GM18498 (cell line): Measurements from ENCODE around the gene APLP2.
"Not testable (repeated sequence)": the region's sequence is repeated elsewhere in the genome, so short reads cannot be mapped to it uniquely, and the experiment has no call there.

Experiments used
- ATAC-seq: cut with Tn5 transposase; IDR thresholded peaks from one replicate; pipeline ENCODE4 v1.9.1; 2021; ENCODE audit warnings: mild to moderate bottlenecking, moderate library complexity; ENCODE audit not compliant: unreplicated experiment

Gene APLP2

DNA sequence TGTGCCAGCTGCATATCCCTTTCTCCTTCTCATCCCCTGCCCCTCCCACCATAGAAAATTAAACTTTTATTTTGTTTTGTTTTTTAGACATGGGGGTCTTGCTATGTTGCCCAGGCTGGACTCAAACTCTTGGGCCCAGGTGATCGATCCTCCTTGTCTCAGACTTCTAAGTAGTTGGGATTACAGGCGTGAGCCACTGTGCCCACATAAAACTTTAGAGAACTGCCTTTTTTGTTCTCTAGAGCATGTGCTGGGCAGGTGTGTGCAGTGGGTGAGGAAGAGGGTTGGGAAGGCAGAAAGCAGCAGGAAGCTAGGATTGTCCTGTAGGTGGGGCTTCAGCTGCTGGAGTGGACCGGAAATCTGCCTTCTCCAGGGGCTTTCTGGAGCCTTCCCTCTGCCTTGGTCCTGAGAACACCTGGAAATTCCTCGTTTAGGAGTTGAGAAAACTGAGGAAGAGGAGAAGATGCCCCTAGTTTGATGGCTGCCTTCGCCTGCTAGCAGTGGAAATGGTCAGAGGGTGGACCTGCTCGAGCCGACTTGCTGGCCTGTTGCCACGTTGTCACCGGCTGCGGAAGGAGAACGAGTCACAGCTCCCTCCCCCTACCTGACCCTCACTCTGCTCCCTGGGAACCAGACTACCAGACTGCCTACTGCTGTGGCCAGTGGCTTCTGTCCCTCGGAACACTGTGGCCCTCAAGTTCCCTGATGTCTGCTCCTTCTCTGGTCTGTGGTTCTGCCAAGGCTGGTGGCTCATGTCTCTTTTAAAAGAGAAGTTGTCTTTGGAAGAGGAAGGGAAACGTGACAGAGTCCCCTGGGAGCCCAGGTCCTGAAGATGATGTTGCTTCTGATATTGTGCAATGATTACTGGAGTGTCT lies 93.9 kb downstream of the APLP2 start:
- ATAC-seq: no peak

DNA sequence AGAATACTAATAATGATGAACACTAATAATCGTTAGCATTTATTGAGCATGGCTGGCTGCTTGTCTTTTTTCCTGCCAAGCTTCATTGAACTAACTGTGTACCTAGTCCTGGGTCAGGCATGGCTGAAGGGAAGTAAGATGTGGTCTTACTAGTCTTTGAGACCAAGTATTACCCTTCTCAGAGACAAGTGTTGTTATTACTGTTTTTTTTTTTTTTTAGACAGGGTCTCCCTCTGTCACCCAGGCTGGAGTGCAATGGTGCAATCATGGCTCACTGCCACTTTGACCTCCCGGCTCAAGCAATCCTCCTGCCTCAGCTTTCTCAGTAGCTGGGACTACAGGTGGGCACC lies 94.5 kb downstream of the APLP2 start:
- no peak for ATAC-seq

DNA sequence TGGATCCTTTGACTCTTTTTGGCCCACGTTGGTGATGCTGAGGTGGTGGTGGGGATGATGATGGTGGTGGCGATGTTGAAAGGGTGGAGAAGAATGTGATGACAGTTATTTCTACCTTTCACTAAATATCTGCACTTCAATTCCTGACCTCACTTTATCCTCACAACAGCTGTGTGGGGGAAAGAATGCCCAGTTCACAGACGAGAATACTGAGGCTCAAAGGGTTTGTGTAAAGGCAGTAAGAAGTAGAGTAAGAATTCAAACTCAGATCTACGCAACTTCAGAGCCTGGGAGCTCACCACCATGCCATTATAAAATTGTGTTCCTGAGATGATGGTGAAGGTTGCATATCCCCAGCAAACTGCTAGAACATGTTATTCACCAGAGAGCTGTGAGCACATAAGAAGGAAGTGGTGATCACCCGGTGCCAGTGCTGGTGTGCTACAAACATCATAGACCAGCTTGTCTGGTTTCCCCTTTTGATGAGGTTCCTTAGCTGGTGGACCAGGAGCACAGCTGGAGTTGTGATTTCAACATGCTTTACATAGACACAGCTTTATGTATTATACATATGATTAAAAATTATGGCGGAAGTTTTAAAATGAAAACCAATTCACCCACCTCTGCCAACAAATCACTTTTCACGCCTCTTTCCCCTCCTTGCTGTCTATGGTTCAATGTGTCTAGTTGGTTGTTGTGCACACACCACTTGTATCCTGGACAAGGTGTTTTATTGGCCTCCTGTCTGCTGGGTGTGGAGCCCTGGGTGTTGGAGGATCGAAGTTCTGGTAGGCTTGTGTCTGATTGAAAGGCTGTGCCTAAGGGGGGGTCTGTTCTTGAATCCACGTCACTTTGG lies 96.1 kb downstream of the APLP2 start:
- ATAC-seq: no peak

DNA sequence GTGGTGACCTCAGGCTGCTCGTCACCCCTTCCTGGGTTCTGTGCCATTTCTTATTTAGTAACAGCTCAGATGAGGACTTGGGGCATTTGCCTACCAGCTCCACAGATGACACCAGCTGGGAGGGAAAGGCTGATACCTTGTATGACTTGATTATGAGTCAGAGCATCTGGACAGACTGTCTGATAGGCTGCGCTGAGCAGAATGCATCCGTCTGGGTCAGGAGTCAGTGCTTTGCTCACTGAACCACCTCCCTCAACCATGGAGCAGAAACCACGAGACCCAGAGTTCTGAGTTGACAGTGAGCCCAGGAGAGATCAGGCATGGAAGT lies 96.7 kb downstream of the APLP2 start:
- no peak for ATAC-seq

DNA sequence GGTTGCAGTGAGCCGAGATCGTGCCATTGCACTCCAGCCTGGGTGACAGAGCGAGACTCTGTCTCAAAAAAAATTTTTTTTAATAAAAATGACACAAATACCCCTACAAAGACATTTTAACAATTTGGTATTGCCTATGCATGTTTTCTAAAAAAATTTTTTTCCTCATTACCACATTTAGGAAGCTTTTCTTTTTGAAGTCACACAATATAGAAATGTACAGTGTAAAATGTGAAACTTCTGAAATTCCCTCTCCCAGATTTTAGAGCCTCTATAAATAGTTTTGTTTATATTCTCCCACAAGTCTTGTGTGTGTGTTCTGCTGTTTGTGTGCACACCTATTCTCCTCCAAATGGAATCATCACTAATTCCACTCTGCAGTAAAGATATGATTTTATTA lies 97.5 kb downstream of the APLP2 start:
- no peak for ATAC-seq

DNA sequence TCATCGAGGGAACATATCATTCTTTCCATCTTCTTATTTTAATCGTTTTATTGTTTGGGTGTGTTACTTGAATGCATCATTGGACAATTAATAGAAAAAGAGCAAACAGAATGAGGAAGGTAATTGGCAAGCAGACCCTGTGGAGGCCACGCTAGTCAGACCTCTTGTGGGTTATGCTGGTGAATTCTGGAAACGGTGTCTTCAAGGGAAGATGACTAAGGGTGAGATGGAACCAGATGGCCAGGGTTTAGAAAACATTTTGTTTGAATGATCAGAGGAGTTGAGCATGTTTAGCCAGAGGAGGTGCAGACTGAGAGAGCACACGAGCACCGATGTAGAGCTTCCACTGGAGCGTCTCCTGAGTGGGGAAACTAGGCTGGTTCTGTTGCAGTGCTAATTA lies 98.4 kb downstream of the APLP2 start:
- ATAC-seq: no peak

DNA sequence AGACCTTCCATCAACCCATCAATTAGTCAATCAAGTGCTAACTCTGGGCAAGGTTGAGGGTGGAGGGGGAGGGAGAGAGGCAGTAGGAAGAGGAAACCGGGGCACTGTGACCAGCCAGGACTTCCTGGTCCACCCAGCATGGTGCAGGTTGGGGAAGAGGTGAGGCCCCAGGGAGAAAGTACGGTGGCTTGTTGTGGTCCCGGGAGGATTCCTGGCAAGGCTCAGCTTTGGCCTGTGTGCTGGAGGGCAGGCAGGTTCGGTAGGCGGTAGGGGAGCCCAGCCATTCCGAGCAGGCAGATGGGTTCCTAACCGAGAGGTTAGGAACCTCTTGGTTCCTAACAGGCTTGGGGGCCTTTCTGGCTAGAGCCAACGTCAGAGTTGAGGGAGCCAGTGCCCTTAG lies 100.7 kb downstream of the APLP2 start:
- ATAC-seq: no peak

DNA sequence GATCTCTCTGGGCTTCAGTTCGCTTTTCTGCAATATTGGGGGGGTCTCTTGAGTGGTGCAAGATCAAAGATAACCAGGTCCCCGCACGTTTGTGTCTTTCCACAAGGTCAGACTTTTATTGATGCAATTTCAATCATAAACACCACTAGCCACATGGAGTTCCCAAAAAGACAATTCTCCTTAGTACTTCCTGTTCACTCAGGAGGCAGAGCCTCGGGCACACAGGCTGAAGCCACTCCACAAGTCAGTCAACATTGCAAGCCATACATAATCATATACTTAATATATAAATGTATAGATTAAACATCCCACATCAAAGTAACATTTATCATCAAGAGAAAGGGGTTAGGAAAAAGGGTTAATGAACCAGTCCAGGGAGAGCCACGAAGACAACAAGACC lies 101.8 kb downstream of the APLP2 start:
- ATAC-seq: no peak

DNA sequence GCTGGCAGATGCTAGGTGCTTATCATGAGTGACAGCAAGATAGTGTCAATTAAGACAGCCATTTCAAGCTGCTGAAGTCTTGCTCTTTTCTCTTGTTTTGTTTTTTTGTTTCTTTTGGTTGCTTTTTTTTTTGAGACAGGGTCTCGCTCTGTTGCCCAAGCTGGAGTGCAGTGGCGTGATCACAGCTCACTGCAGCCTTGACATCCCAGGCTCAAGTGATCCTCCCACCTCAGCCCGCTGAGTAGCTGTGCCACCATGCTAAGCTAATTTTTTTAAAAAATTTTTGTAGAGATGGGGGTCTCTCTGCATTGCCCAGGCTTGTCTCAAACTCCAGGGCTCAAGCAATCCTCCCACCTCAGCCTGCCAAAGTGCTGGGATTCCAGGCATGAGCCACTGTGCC lies 102.3 kb downstream of the APLP2 start:
- not testable (repeated sequence) for ATAC-seq

DNA sequence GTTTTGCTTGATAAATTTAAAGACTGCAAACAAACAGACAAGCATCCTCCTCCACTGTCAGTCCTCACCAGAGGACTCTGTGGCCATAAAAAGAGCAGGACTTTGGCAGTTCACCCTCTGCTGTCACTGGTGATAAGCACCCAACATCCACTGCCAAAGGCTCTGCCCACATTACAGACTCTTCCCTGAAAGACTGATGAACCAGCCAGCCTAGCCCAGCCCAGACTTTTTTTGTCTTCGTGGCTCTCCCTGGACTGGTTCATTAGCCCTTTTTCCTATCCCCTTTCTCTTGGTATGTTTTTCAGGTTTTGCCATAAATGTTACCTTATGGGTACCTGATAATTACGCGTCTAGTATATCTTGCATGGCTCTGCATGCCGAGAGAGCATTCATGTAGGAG lies 104.9 kb downstream of the APLP2 start:
- no peak for ATAC-seq

DNA sequence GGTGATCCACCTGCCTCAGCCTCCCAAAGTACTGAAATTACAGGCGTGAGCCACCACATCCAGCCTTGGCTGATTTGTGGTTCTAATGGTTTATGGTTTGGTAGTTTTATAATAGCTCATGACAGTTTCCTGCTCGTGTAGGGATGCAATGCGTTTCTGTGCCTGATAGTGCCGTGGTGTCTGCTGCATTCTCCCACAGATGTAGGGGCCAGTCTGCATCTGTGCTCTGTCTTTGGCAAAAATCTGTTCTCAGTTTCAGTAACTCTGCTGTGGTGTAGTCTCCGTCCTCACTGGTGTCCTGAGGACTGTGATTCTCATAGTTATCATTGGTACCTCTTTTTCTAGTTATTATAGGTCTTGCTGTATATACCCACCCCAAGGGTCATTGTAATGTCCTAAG lies 106.2 kb downstream of the APLP2 start:
- ATAC-seq: no peak

DNA sequence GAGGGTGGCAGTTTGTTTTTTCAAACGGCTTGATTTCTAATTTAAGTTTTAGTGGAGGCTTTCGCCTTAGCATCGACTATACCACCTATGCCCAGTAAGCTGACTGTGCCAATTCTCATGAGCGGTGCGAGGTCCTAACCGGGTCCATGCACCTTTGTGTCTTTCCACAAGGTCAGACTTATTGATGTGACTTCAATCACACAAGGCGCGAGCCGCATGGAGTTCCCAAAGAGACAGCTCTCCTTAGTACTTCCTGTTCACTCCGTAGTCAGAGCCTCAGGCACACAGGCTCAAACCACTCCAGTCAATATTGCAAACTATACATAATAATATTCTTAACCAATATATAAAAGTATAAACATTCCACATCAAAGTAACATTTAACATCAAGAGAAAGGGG lies 108.1 kb downstream of the APLP2 start:
- ATAC-seq: no peak

DNA sequence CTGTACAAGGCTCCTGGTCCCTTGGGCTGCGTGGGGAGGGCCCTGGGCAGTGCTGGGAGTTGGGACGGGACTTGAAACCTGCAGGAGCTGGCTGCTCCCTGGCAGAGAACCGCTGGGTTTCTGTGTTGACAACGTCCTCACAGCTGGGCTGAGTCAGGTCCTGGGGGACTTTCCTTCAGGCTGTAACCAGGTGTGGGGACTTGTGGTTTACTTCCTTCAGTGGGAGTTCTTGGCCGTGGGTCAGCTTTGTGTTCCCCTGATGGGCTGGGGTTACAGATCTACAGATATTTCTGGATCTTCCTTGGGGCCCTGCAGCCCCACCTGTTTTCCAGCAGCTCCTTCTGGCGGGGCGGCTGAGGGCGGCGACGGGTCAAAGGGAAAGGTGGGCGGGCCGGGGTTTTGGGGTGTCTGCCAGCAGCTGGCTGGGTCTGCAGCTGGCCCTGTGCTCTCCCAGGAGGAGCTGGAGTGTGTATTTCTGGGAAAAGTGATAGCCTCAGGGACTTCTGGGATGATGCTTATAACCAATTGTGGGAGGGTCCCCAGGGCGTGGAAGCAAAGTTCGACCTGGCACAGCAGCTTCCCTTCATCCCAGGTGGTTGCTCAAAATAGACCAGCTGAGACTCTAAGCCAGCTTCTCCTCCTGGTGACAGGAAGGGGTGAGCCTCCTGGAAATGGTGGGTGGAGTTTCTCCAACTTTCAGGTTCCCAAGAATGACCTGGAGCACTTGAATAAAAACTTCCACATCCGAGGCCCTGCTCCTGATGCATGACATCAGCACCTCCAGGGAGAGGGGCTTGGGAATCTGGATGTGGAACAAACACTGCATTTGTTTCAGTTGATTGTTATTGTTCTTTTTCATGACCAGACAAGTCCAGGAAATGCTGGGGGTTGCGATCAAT lies 109.0 kb downstream of the APLP2 start:
- ATAC-seq: no peak

DNA sequence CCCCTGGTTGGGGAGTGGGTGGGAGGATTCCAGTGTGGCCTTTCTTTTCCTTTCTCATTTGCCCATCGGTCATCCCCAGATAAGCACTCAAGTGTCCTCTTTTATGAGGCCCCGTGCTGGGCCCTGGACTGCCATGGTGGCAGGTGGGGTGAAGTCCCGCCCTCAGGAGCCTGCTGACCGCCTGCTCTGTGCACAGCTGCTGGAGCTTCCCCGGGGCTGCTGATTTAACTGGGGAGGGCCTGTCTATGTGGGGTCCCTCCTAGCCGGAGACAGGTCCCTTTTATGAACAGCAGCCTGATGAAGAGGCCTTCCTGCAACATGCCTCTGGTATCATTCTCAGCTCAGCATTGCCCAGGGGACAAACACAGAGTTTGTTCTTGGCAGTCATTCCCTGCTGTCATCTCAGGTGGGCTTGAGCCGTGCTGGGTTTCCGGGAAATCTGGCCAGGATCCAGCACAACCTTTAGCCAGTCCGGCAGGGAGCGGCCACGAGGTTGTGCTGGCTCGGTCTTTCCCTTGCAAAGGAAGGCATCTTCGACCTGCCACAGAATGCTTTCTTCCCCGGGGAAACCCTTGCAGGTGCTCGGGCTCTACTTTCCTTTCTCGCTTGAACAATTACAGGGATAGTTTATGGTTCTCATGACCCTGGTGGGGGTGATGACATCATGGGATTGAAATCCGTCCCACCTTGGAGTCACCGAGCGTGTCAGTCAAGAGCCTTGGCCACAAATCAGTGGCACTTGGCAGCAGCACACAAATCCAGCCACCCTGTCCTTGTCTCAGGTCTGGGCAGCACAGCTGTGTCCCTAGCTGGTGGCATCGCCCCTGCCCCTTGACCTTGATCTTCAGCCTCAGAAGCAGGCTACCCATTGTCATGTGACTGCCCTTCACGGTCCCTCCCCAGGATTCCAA lies 110.0 kb downstream of the APLP2 start:
- ATAC-seq: no peak

DNA sequence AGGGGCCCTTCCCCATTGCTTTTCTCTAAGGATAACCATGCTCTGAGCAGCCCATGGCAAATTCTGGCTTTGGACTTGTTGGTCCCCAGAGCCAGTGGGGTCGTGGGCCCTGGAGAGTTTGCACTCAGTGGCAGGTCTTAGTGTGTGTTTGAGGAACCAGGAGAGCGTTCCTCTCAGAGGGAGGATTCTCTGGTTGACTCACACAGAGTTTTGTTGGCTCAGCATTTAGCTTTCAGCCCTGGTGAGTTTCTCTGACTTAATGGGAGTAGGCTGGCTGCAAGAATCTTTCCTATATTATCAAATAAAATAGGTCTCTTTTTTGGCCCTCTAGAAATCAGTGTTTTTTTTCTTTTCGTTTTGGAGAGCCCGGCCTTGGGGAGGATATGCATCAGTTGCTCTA lies 110.8 kb downstream of the APLP2 start:
- no peak for ATAC-seq

DNA sequence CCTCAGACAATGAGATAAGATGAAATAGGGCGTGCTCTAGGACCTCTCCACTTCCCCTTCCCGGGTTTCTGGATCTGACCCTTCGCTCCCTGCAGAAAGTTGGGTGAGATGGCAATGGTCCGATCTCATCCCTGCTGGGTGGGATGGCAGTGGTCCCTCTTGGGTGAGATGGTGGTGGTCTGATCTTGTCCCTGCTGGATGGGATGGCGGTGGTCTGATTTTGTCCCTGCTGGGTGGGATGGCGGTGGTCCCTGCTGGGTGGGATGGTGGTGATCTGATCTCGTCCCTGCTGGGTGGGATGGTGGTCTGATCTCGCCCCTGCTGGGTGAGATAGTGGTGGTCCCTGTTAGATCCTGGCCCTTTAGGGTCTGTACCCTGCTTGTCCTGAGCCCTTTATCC lies 111.2 kb downstream of the APLP2 start:
- ATAC-seq: no peak

DNA sequence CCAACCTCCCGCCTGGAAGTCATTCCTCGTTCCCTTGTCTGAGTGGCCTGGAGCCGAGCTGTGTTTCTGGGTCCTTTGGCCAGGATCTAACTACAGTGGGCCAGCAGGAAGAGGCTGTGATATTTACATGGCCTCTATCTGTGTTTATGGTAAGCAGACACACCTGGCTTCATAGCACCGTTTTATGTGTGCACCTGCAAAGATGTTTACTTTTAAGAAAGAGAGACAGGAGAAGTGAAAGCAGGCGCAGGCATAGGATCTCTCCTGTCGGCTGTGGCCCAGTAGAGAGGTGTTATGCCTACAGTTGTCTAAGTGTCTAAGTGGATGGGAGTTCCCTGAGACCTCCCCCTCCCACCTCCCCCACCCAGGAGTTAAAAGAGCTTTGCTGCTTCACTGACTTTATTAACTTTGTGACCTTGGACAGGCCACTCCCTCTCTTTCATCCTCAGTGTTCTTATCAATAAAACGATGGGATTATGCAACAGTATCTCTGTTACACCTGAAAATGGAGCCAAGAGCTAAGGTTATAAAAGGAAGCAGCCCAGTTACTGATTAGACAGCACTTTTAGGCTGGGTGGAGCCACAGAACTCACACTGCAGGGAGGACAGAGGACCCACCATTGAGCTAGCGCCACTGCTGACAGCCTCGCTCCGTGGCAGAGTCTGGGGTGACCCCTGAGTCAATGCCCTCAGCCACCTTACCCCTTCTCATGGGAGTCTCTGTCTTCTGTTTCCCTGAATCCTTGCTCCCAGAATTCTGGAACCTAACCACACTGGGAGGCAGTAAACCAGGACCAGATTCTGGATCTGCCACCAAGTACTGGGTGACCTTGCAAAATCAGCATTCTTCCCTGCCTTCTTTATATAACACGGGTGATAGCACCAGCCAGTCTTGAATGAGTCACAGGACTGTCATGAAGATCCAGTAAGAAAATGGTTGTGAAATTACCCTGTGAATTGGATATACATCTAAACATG lies 111.9 kb downstream of the APLP2 start:
- peak; percentile 49 for ATAC-seq

DNA sequence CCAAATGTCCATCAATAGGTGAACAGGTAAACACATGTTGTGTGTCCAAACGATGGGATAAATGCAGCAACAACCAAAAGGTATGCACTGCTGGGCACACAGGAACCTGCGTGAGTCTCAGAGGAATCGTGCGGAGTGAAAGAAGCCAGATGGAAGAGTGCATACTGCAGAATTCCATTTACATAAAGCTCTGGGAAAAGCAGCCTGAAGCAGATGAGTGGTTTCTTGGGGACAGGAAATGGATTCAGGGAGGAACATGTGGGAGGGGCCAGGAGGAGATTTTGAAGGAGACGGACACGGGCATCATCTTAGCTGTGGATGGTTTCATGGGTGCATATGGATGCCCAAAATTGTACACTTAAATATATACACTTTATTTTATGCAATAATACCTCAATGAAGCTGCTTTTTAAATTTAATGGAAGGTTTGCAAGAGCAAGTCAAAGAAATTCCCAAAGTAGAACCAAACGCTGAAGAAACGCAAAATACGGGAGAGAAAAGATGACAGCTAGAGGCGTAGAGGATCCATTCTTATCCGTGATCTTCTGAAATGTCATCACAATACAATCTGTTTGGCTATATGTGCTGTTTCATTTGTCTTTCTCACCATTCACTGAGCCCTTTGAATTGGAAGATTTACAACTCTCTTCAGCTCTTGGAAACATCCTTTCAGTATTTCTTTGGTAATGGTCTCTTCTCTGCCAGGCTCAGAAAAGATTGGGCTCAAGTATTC lies 114.3 kb downstream of the APLP2 start:
- no peak for ATAC-seq
